ENCODE data around the gene TFF3.

DNA sequence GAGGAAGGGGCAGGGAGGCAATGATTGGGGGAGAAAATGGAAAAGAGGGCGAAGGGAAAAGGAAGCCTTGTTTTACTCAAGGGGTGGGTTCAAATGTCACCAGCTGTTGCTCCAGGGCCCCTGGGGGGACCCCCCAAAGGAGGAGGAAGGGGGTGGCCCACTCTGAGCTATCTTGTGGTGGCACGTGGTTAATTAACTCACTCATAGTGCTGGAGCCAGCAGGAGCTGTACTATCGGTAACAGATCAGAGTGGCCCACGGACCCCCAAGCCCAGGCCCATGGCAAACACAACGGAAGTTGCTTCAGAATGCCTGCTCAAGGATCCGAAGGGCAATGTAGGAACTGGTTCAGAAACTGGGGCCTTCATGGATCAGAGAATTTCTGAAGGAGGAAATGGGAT, 28.3 kb upstream of the TFF3 start:
- TF ChIP-seq ZNF143 (CRISPR knock-in tag; IDR thresholded peaks at IDR 0.05) (no peak), SRF (IDR thresholded peaks at IDR 0.05; ENCODE audit: low read depth, low read length) (no peak), ZNF580 (CRISPR knock-in tag; IDR thresholded peaks at IDR 0.05; ENCODE audit: borderline replicate concordance, low read depth) (no peak)
